ENCODE results near the gene STING1.
"Not testable (repeated sequence)": the region's sequence is repeated elsewhere in the genome, so short reads cannot be mapped to it uniquely, and the experiment has no call there.

Gene STING1

GRCh38 chr5:139492700-139493192 is 10.2 kb upstream of the STING1 start:
- no peak for TF ChIP-seq CTCF (conservative IDR thresholded peaks at IDR 0.05; ENCODE audit: low read depth, low read length)
- DNase-seq (ENCODE audit: low read depth): peak; percentile 52
- no peak overlapping the region for H3K4me3 ChIP-seq (ENCODE audit: low read depth, low read length)

GRCh38 chr5:139488260-139488659 is 5.7 kb upstream of the STING1 start:
- H3K4me3 ChIP-seq (ENCODE audit: low read depth, low read length): no peak overlapping the region
- peak; percentile 19 for DNase-seq (ENCODE audit: low read depth)
- TF ChIP-seq CTCF (conservative IDR thresholded peaks at IDR 0.05; ENCODE audit: low read depth, low read length): no peak

- DNase-seq (ENCODE audit: low read depth): no peak
- no peak for TF ChIP-seq CTCF (conservative IDR thresholded peaks at IDR 0.05; ENCODE audit: low read depth, low read length)
- H3K4me3 ChIP-seq (ENCODE audit: low read depth, low read length): no peak overlapping the region
Observed at GRCh38 chr5:139486201-139486600, 3.6 kb upstream of the STING1 start.

GRCh38 chr5:139482890-139483208 is 291 bp upstream of the STING1 start:
- not testable (repeated sequence) for H3K4me3 ChIP-seq (ENCODE audit: low read depth, low read length); DNase-seq (ENCODE audit: low read depth)

- peak; percentile 56 for DNase-seq (ENCODE audit: low read depth)
- H3K4me3 ChIP-seq (ENCODE audit: low read depth, low read length): peak overlapping the region; percentile 60
- peak; percentile 44 for TF ChIP-seq CTCF (conservative IDR thresholded peaks at IDR 0.05; ENCODE audit: low read depth, low read length)
Observed at GRCh38 chr5:139481580-139482049, 943 bp downstream of the STING1 start.

- H3K4me3 ChIP-seq (ENCODE audit: low read depth, low read length): peak overlapping the region; percentile 60
- DNase-seq (ENCODE audit: low read depth): no peak
- no peak for TF ChIP-seq CTCF (conservative IDR thresholded peaks at IDR 0.05; ENCODE audit: low read depth, low read length)
Observed at GRCh38 chr5:139481122-139481533, 1.4 kb downstream of the STING1 start.

- not testable (repeated sequence) for H3K4me3 ChIP-seq (ENCODE audit: low read depth, low read length); DNase-seq (ENCODE audit: low read depth)
Observed at GRCh38 chr5:139479729-139480128, 2.8 kb downstream of the STING1 start.

GRCh38 chr5:139478657-139479423 is 3.7 kb downstream of the STING1 start:
- DNase-seq (ENCODE audit: low read depth); H3K4me3 ChIP-seq (ENCODE audit: low read depth, low read length): not testable (repeated sequence)

All from choroid plexus epithelial cell (primary cell).